ENCODE data around the gene CRISPLD2. TPM values are rescaled to one million over a fixed set of nuclear protein-coding genes. Genes with fewer than 3 reads are reported as not detected.

The CRISPLD2 gene
- total RNA-seq, 1 experiment from 2014 or later, result 0.28 TPM

DNA sequence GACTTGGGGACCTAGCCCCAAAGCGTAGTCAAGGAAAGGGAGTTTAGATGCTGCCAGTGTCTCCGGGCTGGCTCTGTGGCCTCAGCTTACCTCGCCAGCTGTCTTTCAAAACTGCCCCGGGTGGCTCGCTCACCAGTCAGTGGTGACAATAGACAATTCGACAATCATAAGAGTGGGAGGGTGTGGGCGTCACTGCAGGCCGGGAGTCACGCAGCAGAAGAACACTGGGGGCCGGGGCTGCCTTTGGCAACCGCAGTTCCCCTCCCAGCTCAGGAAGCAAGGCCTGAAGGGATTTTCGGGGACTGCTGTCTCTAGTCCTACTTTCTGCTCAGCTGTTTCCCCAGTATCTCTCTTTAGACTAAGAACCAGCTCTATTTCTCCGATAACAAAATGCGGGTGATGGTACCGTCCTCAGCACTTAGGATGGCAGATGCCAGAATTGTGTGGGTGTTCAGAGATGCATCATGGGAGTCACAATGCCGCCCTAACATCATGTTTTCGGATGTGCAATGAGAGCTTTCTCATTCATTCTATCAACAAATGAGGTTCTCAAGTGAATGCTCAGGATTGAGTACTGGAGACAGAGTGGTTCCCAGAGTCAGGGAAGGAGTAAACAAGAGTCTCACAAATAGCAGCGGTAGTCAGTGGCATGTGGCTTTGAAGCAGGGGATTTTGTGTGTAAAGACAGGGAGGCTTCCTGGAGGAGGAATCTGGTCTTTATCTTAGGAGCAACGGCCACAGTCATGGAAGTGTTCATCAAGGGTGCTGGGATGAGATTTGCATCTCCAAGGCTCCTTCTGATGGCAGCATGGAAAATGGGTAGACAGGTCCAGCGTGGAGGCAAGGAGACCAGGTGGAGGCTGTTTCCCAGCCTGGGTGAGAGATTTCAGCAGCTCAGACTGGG, 98.5 kb downstream of the CRISPLD2 start:
- intact Hi-C loops (cut with micrococcal nuclease), result no loop called here
- H3K4me3 Mint-ChIP-seq (ENCODE audit: unreplicated experiment), result no peak overlapping the region
- no peak overlapping the region for H3K27ac Mint-ChIP-seq (ENCODE audit: low read depth, unreplicated experiment)
- no TSS peak for BruUV-seq (replicated peaks)
- peaks cover 53% of the 10 kb centered on the region for H3K27me3 Mint-ChIP-seq (ENCODE audit: insufficient read depth, unreplicated experiment)
- H3K36me3 Mint-ChIP-seq (ENCODE audit: insufficient read depth, unreplicated experiment), result peaks cover 6% of the 10 kb centered on the region
- TF ChIP-seq, protein P1, sequence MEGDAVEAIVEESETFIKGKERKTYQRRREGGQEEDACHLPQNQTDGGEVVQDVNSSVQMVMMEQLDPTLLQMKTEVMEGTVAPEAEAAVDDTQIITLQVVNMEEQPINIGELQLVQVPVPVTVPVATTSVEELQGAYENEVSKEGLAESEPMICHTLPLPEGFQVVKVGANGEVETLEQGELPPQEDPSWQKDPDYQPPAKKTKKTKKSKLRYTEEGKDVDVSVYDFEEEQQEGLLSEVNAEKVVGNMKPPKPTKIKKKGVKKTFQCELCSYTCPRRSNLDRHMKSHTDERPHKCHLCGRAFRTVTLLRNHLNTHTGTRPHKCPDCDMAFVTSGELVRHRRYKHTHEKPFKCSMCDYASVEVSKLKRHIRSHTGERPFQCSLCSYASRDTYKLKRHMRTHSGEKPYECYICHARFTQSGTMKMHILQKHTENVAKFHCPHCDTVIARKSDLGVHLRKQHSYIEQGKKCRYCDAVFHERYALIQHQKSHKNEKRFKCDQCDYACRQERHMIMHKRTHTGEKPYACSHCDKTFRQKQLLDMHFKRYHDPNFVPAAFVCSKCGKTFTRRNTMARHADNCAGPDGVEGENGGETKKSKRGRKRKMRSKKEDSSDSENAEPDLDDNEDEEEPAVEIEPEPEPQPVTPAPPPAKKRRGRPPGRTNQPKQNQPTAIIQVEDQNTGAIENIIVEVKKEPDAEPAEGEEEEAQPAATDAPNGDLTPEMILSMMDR (IDR thresholded peaks at IDR 0.05; ENCODE audit: unreplicated experiment), result no peak
- ChIA-PET POLR2A (no interaction called here), CTCF (interaction anchor here (3.9 kb wide), 1 partner anchor 35 kb away, joined by 15 read pairs; no protein-coding TSS in a partner anchor)
- DNase-seq (ENCODE audit: unreplicated experiment), result no peak
- no peaks in the 10 kb centered on the region for H3K9me3 Mint-ChIP-seq (ENCODE audit: unreplicated experiment)
- no peaks in the 10 kb centered on the region for H3K4me1 Mint-ChIP-seq (ENCODE audit: insufficient read depth, unreplicated experiment)

DNA sequence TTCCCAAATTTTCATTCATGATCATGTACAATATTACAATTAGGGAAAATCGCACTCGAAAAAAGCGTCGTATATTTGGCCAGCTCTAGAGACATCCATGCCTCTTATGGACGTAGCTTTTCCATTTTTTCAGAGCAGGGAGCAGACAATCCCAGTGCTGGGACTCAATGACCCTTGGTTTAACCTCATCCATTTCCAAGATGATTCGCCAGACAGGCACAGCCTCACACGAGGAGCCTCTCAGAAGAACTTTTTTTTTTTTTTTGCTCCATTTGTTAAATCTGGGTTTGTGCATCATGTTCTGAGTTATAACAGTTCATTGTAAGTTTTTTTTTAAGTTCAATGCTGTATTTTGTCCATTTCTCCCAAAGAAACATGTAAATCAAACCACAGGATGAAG, 99.5 kb downstream of the CRISPLD2 start:
- Mint-ChIP-seq H3K36me3 (ENCODE audit: insufficient read depth, unreplicated experiment) (peaks cover 3% of the 10 kb centered on the region), H3K4me3 (ENCODE audit: unreplicated experiment) (no peak overlapping the region), H3K27me3 (ENCODE audit: insufficient read depth, unreplicated experiment) (peaks cover 43% of the 10 kb centered on the region), H3K4me1 (ENCODE audit: insufficient read depth, unreplicated experiment) (no peaks in the 10 kb centered on the region), H3K9me3 (ENCODE audit: unreplicated experiment) (no peaks in the 10 kb centered on the region), H3K27ac (ENCODE audit: low read depth, unreplicated experiment) (no peak overlapping the region)
- POLR2A ChIA-PET, result no interaction called here
- DNase-seq (ENCODE audit: unreplicated experiment), result no peak
- BruUV-seq (replicated peaks), result no TSS peak
- TF ChIP-seq, protein P1 (IDR thresholded peaks at IDR 0.05; ENCODE audit: unreplicated experiment), result no peak
- intact Hi-C loops (cut with micrococcal nuclease), result no loop called here
- CTCF ChIA-PET, result interaction anchor here (0.6 to 3.9 kb wide), 4 partner anchors 34 to 362 kb away, joined by 3 to 15 read pairs (median 3); no protein-coding TSS in a partner anchor

DNA sequence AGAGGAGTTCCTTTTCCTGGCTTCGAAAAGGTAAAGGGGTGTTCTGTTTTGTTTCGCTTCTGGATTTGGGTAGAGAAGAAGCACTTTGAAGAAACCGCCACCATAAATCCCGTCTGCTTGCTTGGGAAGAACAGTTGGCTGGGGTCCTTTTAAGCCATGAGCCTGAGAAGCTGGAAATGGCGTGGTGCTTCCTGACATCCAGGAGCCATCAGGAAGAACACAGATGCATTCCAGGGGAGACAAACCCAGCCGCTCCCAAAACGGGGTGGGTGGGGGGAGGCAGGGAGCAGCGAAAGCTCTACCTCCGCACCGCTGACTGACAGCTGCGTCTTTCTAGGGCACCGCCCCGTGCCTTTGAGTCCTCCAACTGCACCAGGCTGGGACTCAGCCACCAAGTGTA, 99.9 kb downstream of the CRISPLD2 start:
- Mint-ChIP-seq H3K9me3 (ENCODE audit: unreplicated experiment) (no peaks in the 10 kb centered on the region), H3K36me3 (ENCODE audit: insufficient read depth, unreplicated experiment) (no peaks in the 10 kb centered on the region), H3K27ac (ENCODE audit: low read depth, unreplicated experiment) (no peak overlapping the region), H3K4me3 (ENCODE audit: unreplicated experiment) (no peak overlapping the region), H3K4me1 (ENCODE audit: insufficient read depth, unreplicated experiment) (no peaks in the 10 kb centered on the region), H3K27me3 (ENCODE audit: insufficient read depth, unreplicated experiment) (peaks cover 39% of the 10 kb centered on the region)
- TF ChIP-seq, protein P1 (IDR thresholded peaks at IDR 0.05; ENCODE audit: unreplicated experiment), result no peak
- CTCF ChIA-PET, result interaction anchor here (0.6 to 3.9 kb wide), 4 partner anchors 33 to 361 kb away, joined by 3 to 15 read pairs (median 3); no protein-coding TSS in a partner anchor
- intact Hi-C loops (cut with micrococcal nuclease), result no loop called here
- POLR2A ChIA-PET, result no interaction called here
- BruUV-seq (replicated peaks), result no TSS peak
- no peak for DNase-seq (ENCODE audit: unreplicated experiment)

DNA sequence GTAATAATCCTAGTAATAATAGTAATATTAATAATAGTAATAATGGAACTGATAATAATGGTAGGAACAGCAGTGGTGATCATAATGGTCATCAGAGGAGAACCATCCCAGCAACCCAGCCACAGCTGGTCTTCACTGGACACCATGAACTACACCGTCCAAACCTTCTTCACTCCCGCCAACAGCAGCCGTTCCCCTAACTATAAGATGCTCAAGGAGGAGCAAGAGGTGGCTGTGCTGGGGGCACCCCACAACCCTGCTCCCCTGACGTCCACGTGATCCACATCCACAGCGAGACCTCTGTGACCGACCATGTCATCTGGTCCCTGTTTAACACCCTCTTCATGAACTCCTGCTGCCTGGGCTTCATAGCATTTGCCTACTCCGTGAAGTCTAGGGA, 100.5 kb downstream of the CRISPLD2 start:
- H3K4me3 Mint-ChIP-seq (ENCODE audit: unreplicated experiment), result no peak overlapping the region
- intact Hi-C loops (cut with micrococcal nuclease), result no loop called here
- ChIA-PET CTCF (interaction anchor here (1.1 to 3.9 kb wide), 2 partner anchors 33 to 166 kb away, joined by 3 to 15 read pairs; no protein-coding TSS in a partner anchor), POLR2A (no interaction called here)
- TF ChIP-seq, protein P1 (IDR thresholded peaks at IDR 0.05; ENCODE audit: unreplicated experiment), result no peak
- no peaks in the 10 kb centered on the region for H3K36me3 Mint-ChIP-seq (ENCODE audit: insufficient read depth, unreplicated experiment)
- peaks cover 36% of the 10 kb centered on the region for H3K27me3 Mint-ChIP-seq (ENCODE audit: insufficient read depth, unreplicated experiment)
- H3K9me3 Mint-ChIP-seq (ENCODE audit: unreplicated experiment), result no peaks in the 10 kb centered on the region
- H3K27ac Mint-ChIP-seq (ENCODE audit: low read depth, unreplicated experiment), result no peak overlapping the region
- no peak for DNase-seq (ENCODE audit: unreplicated experiment)
- H3K4me1 Mint-ChIP-seq (ENCODE audit: insufficient read depth, unreplicated experiment), result no peaks in the 10 kb centered on the region
- no TSS peak for BruUV-seq (replicated peaks)

All from MCF 10A (cell line).